Measurements from ENCODE around the gene SCN8A. TPM values are rescaled to one million over a fixed set of nuclear protein-coding genes. Genes with fewer than 3 reads are reported as not detected.

The SCN8A gene
- total RNA-seq, 1 donor from 2014 or later, result 2.0 TPM

DNA sequence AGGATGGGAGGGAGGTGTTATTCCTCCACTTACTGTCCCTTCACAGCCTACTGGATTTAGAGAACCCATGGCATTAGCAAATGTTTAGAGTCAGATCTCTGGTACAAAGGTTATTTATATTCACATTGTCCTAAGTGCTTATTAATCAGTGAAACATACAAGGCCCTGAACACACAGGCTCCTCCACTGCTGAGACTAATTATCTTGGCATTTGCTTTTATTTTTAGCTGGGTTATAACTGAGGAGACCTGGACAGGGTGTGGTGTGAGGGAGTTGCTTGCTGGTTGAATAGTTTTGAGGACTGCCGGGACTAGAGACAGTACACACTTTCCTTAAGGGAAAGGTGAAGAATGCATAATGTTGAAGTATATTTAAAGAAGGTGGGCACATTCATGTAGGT, 180.0 kb downstream of the SCN8A start:
- H3K4me1 ChIP-seq, result no peaks in the 10 kb centered on the region
- no peaks in the 10 kb centered on the region for H3K27me3 ChIP-seq
- H3K4me3 ChIP-seq, result no peak overlapping the region
- intact Hi-C loops (cut with DNase I), result no loop called here
- no peak overlapping the region for H3K27ac ChIP-seq
- TF ChIP-seq, protein P1, sequence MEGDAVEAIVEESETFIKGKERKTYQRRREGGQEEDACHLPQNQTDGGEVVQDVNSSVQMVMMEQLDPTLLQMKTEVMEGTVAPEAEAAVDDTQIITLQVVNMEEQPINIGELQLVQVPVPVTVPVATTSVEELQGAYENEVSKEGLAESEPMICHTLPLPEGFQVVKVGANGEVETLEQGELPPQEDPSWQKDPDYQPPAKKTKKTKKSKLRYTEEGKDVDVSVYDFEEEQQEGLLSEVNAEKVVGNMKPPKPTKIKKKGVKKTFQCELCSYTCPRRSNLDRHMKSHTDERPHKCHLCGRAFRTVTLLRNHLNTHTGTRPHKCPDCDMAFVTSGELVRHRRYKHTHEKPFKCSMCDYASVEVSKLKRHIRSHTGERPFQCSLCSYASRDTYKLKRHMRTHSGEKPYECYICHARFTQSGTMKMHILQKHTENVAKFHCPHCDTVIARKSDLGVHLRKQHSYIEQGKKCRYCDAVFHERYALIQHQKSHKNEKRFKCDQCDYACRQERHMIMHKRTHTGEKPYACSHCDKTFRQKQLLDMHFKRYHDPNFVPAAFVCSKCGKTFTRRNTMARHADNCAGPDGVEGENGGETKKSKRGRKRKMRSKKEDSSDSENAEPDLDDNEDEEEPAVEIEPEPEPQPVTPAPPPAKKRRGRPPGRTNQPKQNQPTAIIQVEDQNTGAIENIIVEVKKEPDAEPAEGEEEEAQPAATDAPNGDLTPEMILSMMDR (IDR thresholded peaks at IDR 0.05), result no peak
- no peak for DNase-seq (ENCODE audit: low spot score in 2 of 2)
- H3K9me3 ChIP-seq, result no peaks in the 10 kb centered on the region
- no peaks in the 10 kb centered on the region for H3K36me3 ChIP-seq

DNA sequence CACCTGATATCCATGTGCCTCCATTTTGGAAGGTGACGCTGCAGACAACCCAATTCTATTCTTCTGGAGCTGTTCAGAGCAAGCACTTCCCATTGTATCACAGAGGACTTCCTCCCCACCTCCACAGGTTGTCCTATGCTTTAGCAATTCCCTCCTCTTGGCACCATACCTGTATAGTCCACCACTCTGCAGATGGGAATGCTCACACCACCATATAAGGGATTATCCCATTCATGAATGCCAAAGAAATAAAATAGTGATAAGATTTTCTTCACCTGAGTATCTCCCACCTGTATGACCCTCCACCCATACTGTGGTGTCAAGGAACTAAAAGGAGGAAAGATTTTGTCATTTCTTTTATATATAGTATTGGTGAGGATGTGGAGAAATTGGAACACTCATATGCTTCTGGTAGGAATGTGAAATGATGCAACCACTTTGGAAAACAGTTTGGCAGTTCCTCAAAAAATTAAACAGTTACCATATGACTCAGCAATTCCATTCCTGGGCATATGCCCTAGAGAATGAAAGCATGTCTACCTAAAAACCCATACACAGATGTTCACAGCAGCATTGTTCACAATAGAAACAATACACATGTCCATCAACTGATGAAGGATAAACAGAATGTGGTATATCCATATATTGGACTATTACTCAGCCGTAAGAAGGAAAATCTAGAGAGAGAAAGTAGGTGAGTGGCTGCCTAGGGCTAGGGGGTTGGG, 182.3 kb downstream of the SCN8A start:
- no peak overlapping the region for H3K4me3 ChIP-seq
- DNase-seq (ENCODE audit: low spot score in 2 of 2), result no peak
- no peaks in the 10 kb centered on the region for H3K4me1 ChIP-seq
- TF ChIP-seq, protein P1 (IDR thresholded peaks at IDR 0.05), result no peak
- H3K27me3 ChIP-seq, result no peaks in the 10 kb centered on the region
- H3K9me3 ChIP-seq, result no peaks in the 10 kb centered on the region
- H3K36me3 ChIP-seq, result no peaks in the 10 kb centered on the region
- intact Hi-C loops (cut with DNase I), result no loop called here
- H3K27ac ChIP-seq, result no peak overlapping the region

DNA sequence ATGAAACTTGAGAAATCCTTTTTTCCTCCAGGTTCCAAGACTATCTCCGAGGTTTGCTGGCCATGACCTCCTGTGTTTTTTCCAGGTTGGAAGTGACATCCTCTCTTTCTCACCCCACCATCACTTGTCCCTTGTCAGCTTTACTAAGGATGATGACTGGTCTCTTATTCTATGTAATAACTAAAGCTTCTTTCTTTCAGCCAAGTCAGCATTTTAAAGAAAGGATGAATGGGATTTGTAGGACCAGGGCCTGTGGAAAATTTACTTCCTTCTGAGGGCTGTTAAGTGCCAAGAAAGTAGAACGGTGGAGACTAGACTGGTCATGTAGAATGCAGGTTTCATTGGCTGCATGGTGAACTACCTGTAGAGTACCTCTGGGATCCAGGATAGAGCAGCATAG, 183.9 kb downstream of the SCN8A start:
- Histone ChIP-seq H3K4me1 (no peaks in the 10 kb centered on the region), H3K9me3 (no peaks in the 10 kb centered on the region), H3K27ac (no peak overlapping the region), H3K4me3 (no peak overlapping the region), H3K27me3 (no peaks in the 10 kb centered on the region), H3K36me3 (no peaks in the 10 kb centered on the region)
- intact Hi-C loops (cut with DNase I), result no loop called here
- TF ChIP-seq, protein P1 (IDR thresholded peaks at IDR 0.05), result no peak
- no peak for DNase-seq (ENCODE audit: low spot score in 2 of 2)

DNA sequence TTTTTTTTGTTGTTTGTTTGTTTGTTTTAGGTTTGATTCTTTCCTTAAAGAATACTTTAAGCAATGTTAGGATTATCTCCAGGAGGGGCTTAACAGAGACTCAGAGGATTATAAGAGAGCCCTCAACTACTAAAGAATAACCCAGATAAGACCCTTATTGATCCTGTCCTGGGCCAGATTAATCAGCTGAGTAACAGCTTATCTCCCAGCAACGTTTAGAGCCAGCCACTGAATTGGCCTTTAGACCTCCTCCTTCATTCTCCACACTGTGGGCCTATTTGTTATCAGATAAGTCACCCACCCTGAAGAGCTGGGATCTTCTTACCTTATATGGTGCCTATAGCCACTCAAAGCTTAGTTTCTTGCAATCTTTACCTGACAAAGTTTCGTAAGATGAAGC, 186.4 kb downstream of the SCN8A start:
- Histone ChIP-seq H3K36me3 (no peaks in the 10 kb centered on the region), H3K27ac (no peak overlapping the region), H3K4me1 (no peaks in the 10 kb centered on the region), H3K9me3 (no peaks in the 10 kb centered on the region), H3K4me3 (no peak overlapping the region), H3K27me3 (no peaks in the 10 kb centered on the region)
- intact Hi-C loops (cut with DNase I), result no loop called here
- no peak for DNase-seq (ENCODE audit: low spot score in 2 of 2)
- TF ChIP-seq, protein P1 (IDR thresholded peaks at IDR 0.05), result no peak

DNA sequence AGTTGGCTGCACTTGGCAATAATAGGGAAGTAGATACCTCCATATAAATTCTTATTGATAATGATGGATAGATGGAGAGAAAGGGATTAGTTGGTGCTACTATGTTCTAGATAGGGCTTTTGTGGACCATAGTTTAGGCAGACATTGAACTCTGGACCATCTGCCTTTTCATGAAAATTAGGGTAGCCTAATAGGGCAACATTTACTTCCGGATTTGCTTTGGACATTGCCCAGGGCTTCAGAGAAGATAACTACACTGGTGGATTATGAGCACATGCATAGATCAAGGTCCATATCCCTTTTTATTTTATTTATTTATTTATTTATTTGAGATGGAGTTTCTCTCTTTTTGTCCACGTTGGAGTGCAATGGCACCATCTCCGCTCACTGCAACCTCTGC, 186.9 kb downstream of the SCN8A start:
- no peak for DNase-seq (ENCODE audit: low spot score in 2 of 2)
- no peaks in the 10 kb centered on the region for H3K36me3 ChIP-seq
- TF ChIP-seq, protein P1 (IDR thresholded peaks at IDR 0.05), result no peak
- H3K4me1 ChIP-seq, result no peaks in the 10 kb centered on the region
- H3K27me3 ChIP-seq, result no peaks in the 10 kb centered on the region
- no peak overlapping the region for H3K27ac ChIP-seq
- intact Hi-C loops (cut with DNase I), result no loop called here
- H3K4me3 ChIP-seq, result no peak overlapping the region
- no peaks in the 10 kb centered on the region for H3K9me3 ChIP-seq

DNA sequence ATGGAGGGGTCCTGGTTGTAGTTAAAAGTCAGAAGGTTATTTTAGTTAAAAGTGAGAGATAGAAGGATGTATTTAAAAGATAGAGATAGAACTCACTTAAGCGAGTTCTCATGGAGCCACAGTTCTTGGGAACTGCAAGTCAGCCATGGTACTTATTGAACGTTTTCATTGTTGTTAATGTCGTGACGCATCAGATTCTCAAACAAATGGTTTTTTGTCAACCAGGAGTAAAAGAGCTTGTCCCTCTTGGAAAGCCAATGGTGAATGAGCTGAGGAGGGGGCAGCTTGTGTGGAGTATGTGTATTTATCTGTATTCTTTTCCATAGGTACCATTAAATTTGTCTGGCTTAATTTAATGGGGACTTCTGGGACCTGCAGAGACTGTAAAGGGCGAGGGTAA, 188.8 kb downstream of the SCN8A start:
- intact Hi-C loops (cut with DNase I), result no loop called here
- Histone ChIP-seq H3K27me3 (no peaks in the 10 kb centered on the region), H3K4me1 (no peaks in the 10 kb centered on the region), H3K27ac (no peak overlapping the region), H3K4me3 (no peak overlapping the region), H3K36me3 (no peaks in the 10 kb centered on the region), H3K9me3 (no peaks in the 10 kb centered on the region)
- DNase-seq (ENCODE audit: low spot score in 2 of 2), result no peak
- TF ChIP-seq, protein P1 (IDR thresholded peaks at IDR 0.05), result no peak
